Fibroblast of gingiva (primary cell): Measurements from ENCODE around the gene ACSS3.

Experiments
- DNase-seq: peaks from one replicate; pipeline ENCODE4 v3.0.0-alpha.2; 2011; ENCODE audit warnings: low read depth

ACSS3 gene

GRCh38 chr12:81296556-81297305 lies 218.9 kb downstream of the ACSS3 start:
- peak; percentile 1 for DNase-seq

- DNase-seq, result no peak
Observed at GRCh38 chr12:81297601-81298000, 219.7 kb downstream of the ACSS3 start.

DNA sequence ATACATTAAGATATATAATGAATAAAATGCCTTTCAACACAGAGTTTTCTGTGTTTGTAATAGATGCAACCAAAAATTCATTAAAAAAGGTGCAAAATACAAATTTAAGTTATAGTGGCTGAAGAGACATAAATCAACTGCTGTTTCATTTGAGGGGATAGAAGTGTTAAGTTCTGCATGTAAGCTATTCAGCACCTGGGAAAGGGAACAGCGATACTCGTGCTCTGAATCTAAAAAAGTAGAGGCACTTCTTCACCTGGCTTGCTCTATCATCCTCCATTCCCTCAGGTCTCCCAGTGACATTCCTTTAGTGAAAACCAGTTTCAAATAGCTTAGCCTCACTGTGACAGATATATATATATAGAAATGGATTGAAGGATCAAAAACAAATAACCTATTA lies 222.6 kb downstream of the ACSS3 start:
- DNase-seq, result no peak

GRCh38 chr12:81303935-81304334 lies 226.1 kb downstream of the ACSS3 start:
- no peak for DNase-seq
